Measurements from ENCODE around the gene DMPK. TPM values are rescaled to one million over a fixed set of nuclear protein-coding genes. Genes with fewer than 3 reads are reported as not detected.
A peak's percentile ranks its signal among the peaks of the same experiment; 100 is the strongest.

The DMPK gene
- total and polyA plus RNA-seq, 4 experiments from 2014 or later: 1.3 to 32.9 (median 30.8) TPM; not detected in 1

GRCh38 chr19:45781214-45782161 is 802 bp downstream of the DMPK start:
- Mint-ChIP-seq H3K9me3 (no peaks in the 10 kb centered on the region), H3K36me3 (peaks cover 10% of the 10 kb centered on the region in 2 donors), H3K4me3 (no peak overlapping the region), H3K27me3 (peaks cover 4 to 14% of the 10 kb centered on the region in 2 donors), H3K4me1 (peaks cover 12 to 26% (median 18%) of the 10 kb centered on the region in 4 donors), H3K27ac (no peak overlapping the region)
- H3K4me1 ChIP-seq (ENCODE audit: insufficient read depth, low read length): peaks cover 20% of the 10 kb centered on the region
- H3K27me3 ChIP-seq (ENCODE audit: insufficient read depth, low read length): peaks cover 13% of the 10 kb centered on the region
- H3K9me3 ChIP-seq (ENCODE audit: control insufficient read depth in 1 of 2, low read length in 2 of 2): no peaks in the 10 kb centered on the region
- H3K36me3 ChIP-seq (ENCODE audit: insufficient read depth, low read length): no peaks in the 10 kb centered on the region
- intact Hi-C loops (cut with micrococcal nuclease): no loop called here
- CTCF ChIA-PET (ENCODE audit: partially characterized antibody): interaction anchor here (2.6 kb wide), 1 partner anchor 12 kb away, joined by 13 read pairs; the partner anchor contains the start of gene SIX5
- POLR2A ChIA-PET (ENCODE audit: partially characterized antibody): interaction anchor here (0.8 to 1.3 kb wide), 4 partner anchors 9 to 12 kb away, joined by 3 to 4 read pairs (median 3); partner anchors contain the start of genes DMWD and SIX5
- no peak for DNase-seq
- H3K4me3 ChIP-seq (ENCODE audit: low read length in 2 of 2): no peak overlapping the region
- no peak overlapping the region for H3K27ac ChIP-seq (ENCODE audit: low read depth, low read length)

GRCh38 chr19:45780448-45781213 is 1.7 kb downstream of the DMPK start:
- peaks cover 7% of the 10 kb centered on the region in 2 donors for H3K36me3 Mint-ChIP-seq
- Histone ChIP-seq H3K27ac (ENCODE audit: low read depth, low read length) (no peak overlapping the region), H3K4me3 (ENCODE audit: low read length in 2 of 2) (no peak overlapping the region), H3K36me3 (ENCODE audit: insufficient read depth, low read length) (no peaks in the 10 kb centered on the region), H3K9me3 (ENCODE audit: control insufficient read depth in 1 of 2, low read length in 2 of 2) (no peaks in the 10 kb centered on the region), H3K27me3 (ENCODE audit: insufficient read depth, low read length) (peaks cover 13% of the 10 kb centered on the region), H3K4me1 (ENCODE audit: insufficient read depth, low read length) (peaks cover 20% of the 10 kb centered on the region)
- H3K9me3 Mint-ChIP-seq: no peaks in the 10 kb centered on the region
- ChIA-PET CTCF (ENCODE audit: partially characterized antibody) (interaction anchor here (2.5 kb wide), 2 partner anchors 10 to 19 kb away, joined by 14 to 28 read pairs; partner anchors contain the start of gene SIX5), POLR2A (ENCODE audit: partially characterized antibody) (interaction anchor here (0.8 to 2.0 kb wide), 4 partner anchors 10 to 18 kb away, joined by 3 to 23 read pairs (median 4); partner anchors contain the start of gene SIX5)
- no peak for DNase-seq
- intact Hi-C loops (cut with micrococcal nuclease): no loop called here
- H3K4me1 Mint-ChIP-seq: peaks cover 12 to 26% (median 18%) of the 10 kb centered on the region in 4 donors
- no peak overlapping the region for H3K4me3 Mint-ChIP-seq
- H3K27ac Mint-ChIP-seq: no peak overlapping the region
- H3K27me3 Mint-ChIP-seq: peaks cover 4 to 14% of the 10 kb centered on the region in 2 donors

DNA sequence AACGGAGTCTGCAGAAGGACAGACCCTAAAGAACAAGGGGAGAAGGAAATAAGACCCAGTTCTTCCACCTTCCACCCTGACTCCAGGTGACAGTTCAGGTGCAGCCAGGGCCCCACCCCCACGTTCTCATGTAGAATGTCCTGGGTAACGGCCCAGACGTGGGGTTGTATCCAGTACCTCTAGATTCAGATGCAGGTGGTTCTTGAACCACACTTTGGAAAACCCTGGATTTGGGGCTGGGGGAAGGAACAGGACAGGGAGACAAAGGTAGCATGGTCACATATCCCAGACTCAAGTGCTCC is 2.2 kb downstream of the DMPK start:
- ChIA-PET CTCF (ENCODE audit: partially characterized antibody) (interaction anchor here (2.5 kb wide), 2 partner anchors 10 to 20 kb away, joined by 14 to 28 read pairs; partner anchors contain the start of gene SIX5), POLR2A (ENCODE audit: partially characterized antibody) (interaction anchor here (0.9 to 2.0 kb wide), 2 partner anchors 10 to 19 kb away, joined by 3 to 23 read pairs; partner anchors contain the start of gene SIX5)
- Histone ChIP-seq H3K27me3 (ENCODE audit: insufficient read depth, low read length) (peaks cover 13% of the 10 kb centered on the region), H3K4me1 (ENCODE audit: insufficient read depth, low read length) (peaks cover 20% of the 10 kb centered on the region), H3K36me3 (ENCODE audit: insufficient read depth, low read length) (no peaks in the 10 kb centered on the region), H3K4me3 (ENCODE audit: low read length in 2 of 2) (no peak overlapping the region), H3K27ac (ENCODE audit: low read depth, low read length) (no peak overlapping the region), H3K9me3 (ENCODE audit: control insufficient read depth in 1 of 2, low read length in 2 of 2) (no peaks in the 10 kb centered on the region)
- peaks cover 12 to 26% (median 18%) of the 10 kb centered on the region in 4 donors for H3K4me1 Mint-ChIP-seq
- peaks cover 4 to 14% of the 10 kb centered on the region in 2 donors for H3K27me3 Mint-ChIP-seq
- H3K4me3 Mint-ChIP-seq: peak overlapping the region in 1 of 8 donors; percentile 85
- H3K36me3 Mint-ChIP-seq: peaks cover 7% of the 10 kb centered on the region in 2 donors
- no peaks in the 10 kb centered on the region for H3K9me3 Mint-ChIP-seq
- intact Hi-C loops (cut with micrococcal nuclease): no loop called here
- peak overlapping the region in 2 of 7 donors; percentile 35 to 47 for H3K27ac Mint-ChIP-seq
- DNase-seq: no peak

DNA sequence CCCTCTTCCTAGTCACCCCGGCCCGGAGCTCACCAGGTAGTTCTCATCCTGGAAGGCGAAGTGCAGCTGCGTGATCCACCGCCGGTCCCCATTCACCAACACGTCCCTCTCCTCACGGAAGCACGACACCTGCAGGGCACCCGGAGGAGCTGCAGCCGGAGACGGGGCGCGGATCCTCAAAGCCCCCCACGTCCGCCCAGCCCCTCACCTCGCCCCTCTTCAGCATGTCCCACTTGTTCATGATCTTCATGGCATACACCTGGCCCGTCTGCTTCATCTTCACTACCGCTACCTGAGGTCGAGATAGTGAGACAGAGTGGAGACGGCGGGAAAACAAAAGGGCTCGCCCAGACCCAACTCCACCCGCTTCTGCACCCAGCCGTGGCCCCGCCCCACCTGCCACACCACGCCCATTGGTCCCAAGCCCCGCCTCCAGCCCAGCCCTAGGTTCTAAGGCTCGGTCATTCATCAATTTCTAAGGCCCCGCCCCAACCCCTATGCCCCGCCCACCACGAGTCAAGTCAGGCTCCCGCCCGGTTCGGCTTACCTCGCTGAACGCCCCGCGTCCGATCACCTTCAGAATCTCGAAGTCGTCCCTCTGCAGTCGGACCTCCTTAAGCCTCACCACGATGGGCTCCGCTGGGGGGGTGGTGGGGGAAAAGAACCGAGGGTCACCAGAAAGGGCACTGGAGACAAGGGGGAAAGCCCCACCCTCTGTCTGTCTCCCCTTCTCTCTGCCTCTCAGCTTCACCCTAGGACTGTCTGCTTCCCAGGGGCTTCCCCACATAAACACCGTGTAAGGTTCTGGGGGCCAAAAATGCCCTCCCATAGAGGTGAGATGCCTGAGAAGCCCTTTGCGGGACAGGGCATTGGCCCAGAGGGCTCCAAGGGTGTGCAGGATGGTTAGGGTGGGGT is 2.8 kb downstream of the DMPK start:
- Histone ChIP-seq H3K36me3 (ENCODE audit: insufficient read depth, low read length) (no peaks in the 10 kb centered on the region), H3K27ac (ENCODE audit: low read depth, low read length) (no peak overlapping the region), H3K4me1 (ENCODE audit: insufficient read depth, low read length) (peaks cover 20% of the 10 kb centered on the region), H3K27me3 (ENCODE audit: insufficient read depth, low read length) (peaks cover 13% of the 10 kb centered on the region), H3K9me3 (ENCODE audit: control insufficient read depth in 1 of 2, low read length in 2 of 2) (no peaks in the 10 kb centered on the region), H3K4me3 (ENCODE audit: low read length in 2 of 2) (peak overlapping the region; percentile 42 to 52)
- H3K4me1 Mint-ChIP-seq: peaks cover 12 to 26% (median 18%) of the 10 kb centered on the region in 4 donors
- no peaks in the 10 kb centered on the region for H3K9me3 Mint-ChIP-seq
- intact Hi-C loops (cut with micrococcal nuclease): loop anchor here (1.0 kb wide), 1 partner anchor 9 kb away; no protein-coding TSS in a partner anchor
- ChIA-PET CTCF (ENCODE audit: partially characterized antibody) (interaction anchor here (0.8 to 2.5 kb wide), 8 partner anchors 9 to 123 kb away, joined by 3 to 28 read pairs (median 4); partner anchors contain the start of genes DMWD, MYPOP and SIX5), POLR2A (ENCODE audit: partially characterized antibody) (interaction anchor here (0.6 to 2.0 kb wide), 4 partner anchors 9 to 19 kb away, joined by 3 to 23 read pairs (median 4); partner anchors contain the start of gene SIX5)
- peaks cover 7% of the 10 kb centered on the region in 2 donors for H3K36me3 Mint-ChIP-seq
- H3K27ac Mint-ChIP-seq: peak overlapping the region in 5 of 7 donors; percentile 44 to 88 (median 57)
- H3K27me3 Mint-ChIP-seq: peaks cover 4 to 14% of the 10 kb centered on the region in 2 donors
- peak overlapping the region; percentile 36 to 88 (median 84) for H3K4me3 Mint-ChIP-seq
- DNase-seq: peak; percentile 60 to 87 (median 68)

DNA sequence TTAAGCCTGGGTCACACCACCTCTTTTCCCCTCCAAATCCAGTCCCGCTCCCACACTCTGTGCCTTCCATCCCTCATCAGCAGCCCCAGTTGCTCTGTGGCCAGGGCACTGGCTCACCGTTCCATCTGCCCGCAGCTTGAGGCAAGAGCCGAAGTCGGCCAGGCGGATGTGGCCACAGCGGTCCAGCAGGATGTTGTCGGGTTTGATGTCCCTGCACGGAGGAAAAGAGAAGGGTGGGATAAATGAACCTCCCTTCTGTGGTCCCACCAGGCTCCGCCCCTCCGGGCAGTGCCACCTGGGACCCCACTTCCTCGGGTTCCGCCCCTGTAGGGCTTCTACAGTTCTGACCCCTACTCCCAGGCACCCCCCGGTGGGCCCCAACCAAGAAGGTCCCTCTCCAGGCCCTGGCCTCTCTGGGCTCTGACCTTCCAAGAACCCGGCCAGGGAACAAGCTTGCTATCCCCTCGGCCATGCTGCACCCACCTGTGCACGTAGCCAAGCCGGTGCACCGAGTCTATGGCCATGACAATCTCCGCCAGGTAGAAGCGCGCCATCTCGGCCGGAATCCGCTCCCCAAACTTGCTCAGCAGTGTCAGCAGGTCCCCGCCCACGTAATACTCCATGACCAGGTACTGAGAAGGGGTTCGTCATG is 4.2 kb downstream of the DMPK start:
- no peak overlapping the region for H3K27ac ChIP-seq (ENCODE audit: low read depth, low read length)
- peaks cover 7% of the 10 kb centered on the region in 2 donors for H3K36me3 Mint-ChIP-seq
- ChIA-PET POLR2A (ENCODE audit: partially characterized antibody) (interaction anchor here (1.3 kb wide), 1 partner anchor 14 kb away, joined by 4 read pairs; no protein-coding TSS in a partner anchor), CTCF (ENCODE audit: partially characterized antibody) (interaction anchor here (2.5 kb wide), 2 partner anchors 8 to 22 kb away, joined by 14 to 28 read pairs; partner anchors contain the start of gene SIX5)
- H3K4me3 Mint-ChIP-seq: peak overlapping the region in 1 of 8 donors; percentile 86
- H3K4me1 Mint-ChIP-seq: peaks cover 12 to 26% (median 18%) of the 10 kb centered on the region in 4 donors
- DNase-seq: no peak
- no peaks in the 10 kb centered on the region for H3K9me3 ChIP-seq (ENCODE audit: control insufficient read depth in 1 of 2, low read length in 2 of 2)
- peaks cover 4 to 14% of the 10 kb centered on the region in 2 donors for H3K27me3 Mint-ChIP-seq
- no peaks in the 10 kb centered on the region for H3K36me3 ChIP-seq (ENCODE audit: insufficient read depth, low read length)
- intact Hi-C loops (cut with micrococcal nuclease): no loop called here
- H3K27ac Mint-ChIP-seq: no peak overlapping the region
- peaks cover 13% of the 10 kb centered on the region for H3K27me3 ChIP-seq (ENCODE audit: insufficient read depth, low read length)
- peaks cover 20% of the 10 kb centered on the region for H3K4me1 ChIP-seq (ENCODE audit: insufficient read depth, low read length)
- no peak overlapping the region for H3K4me3 ChIP-seq (ENCODE audit: low read length in 2 of 2)
- no peaks in the 10 kb centered on the region for H3K9me3 Mint-ChIP-seq

All from CD4-positive, alpha-beta memory T cell (primary cell).